ENCODE data around the gene CELF3. TPM values are rescaled to one million over a fixed set of nuclear protein-coding genes. Genes with fewer than 3 reads are reported as not detected.

Gene CELF3
- total RNA-seq, 4 donors from 2014 or later, result 1.2 TPM; not detected in 3

DNA sequence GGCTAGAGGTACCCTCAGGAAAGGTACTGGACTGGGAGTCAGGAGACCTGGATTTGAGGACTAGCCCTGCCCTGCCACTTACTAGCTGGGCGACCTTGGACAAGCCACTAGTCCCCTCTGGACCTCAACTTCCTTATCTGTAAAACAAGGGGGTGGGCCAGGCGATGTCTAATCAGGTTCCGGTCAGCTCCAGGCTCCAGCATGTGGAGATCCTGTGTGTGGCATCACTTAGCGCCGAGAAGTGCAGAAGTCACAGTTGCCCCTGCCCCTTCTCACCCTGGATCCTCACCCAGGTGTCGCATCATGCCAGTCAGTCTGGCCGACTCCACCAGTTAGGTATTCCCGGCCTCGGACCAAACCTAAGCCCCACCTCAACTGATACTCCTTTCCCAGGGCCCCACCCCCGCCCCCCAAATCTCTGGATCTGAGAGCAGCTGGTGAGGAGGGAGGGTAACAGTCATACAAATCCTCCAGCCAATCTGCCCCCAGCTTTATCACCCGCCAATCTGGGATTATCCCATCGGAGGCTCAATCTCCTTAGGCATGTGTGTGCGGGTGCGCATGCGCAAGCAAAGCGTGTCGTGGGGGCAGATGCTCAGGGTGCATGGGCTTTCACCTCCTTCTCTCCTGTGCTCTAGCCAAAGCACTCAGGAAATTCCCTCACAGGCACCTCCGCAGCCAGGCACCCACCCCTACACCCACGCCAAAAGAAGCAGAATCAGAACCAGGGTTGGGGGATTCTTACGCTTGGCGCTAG is 5.4 kb downstream of the CELF3 start:
- H3K9me3 ChIP-seq, result no peaks in the 10 kb centered on the region
- TF ChIP-seq, protein P1, sequence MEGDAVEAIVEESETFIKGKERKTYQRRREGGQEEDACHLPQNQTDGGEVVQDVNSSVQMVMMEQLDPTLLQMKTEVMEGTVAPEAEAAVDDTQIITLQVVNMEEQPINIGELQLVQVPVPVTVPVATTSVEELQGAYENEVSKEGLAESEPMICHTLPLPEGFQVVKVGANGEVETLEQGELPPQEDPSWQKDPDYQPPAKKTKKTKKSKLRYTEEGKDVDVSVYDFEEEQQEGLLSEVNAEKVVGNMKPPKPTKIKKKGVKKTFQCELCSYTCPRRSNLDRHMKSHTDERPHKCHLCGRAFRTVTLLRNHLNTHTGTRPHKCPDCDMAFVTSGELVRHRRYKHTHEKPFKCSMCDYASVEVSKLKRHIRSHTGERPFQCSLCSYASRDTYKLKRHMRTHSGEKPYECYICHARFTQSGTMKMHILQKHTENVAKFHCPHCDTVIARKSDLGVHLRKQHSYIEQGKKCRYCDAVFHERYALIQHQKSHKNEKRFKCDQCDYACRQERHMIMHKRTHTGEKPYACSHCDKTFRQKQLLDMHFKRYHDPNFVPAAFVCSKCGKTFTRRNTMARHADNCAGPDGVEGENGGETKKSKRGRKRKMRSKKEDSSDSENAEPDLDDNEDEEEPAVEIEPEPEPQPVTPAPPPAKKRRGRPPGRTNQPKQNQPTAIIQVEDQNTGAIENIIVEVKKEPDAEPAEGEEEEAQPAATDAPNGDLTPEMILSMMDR (IDR thresholded peaks at IDR 0.05), result no peak
- TF ChIP-seq POLR2A (IDR thresholded peaks at IDR 0.05), result no peak

DNA sequence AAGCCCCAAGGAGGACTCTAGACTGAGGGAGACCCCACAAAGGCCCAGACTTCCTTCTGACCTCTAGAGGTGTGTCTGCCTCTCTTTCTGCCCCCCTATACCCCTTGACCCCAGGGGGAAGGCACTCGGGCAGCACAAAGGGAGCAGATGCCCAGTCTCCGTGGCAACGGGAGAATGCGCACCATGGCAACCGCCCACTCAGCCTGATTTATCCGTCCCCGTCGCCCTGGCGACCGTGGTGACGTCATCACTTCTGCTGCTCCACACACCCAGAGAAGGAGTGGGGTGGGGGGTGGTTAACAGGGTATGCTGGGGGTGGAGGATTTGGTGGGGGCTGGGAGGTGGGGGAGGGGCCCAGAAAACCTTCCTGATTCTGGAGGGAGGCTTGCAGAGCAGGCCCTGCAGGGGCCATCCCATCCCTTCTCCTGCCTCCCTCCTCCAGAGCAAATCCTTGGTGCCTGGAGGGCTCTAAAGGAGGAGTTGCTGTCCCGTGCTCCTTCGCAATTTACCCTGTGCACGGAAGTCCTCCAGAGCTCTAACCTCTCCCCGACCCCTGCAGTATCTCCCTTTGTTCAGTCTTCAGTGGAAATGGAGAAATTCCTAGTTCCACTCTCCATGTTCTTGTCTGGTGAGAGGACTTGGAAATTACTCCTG is 6.3 kb downstream of the CELF3 start:
- H3K4me3 ChIP-seq, result no peak overlapping the region
- TF ChIP-seq, protein P1 (IDR thresholded peaks at IDR 0.05), result no peak
- TF ChIP-seq POLR2A (IDR thresholded peaks at IDR 0.05), result no peak

More for the DNA sequence above, 5.4 kb downstream of the CELF3 start:
- H3K27ac ChIP-seq, result no peak overlapping the region
- H3K4me1 ChIP-seq, result no peaks in the 10 kb centered on the region
- H3K4me3 ChIP-seq, result no peak overlapping the region
- no peak for DNase-seq
- H3K27me3 ChIP-seq, result no peaks in the 10 kb centered on the region
- H3K36me3 ChIP-seq, result no peaks in the 10 kb centered on the region
- intact Hi-C loops (cut with DNase I; ENCODE audit: low total_unique reads), result no loop called here

DNA sequence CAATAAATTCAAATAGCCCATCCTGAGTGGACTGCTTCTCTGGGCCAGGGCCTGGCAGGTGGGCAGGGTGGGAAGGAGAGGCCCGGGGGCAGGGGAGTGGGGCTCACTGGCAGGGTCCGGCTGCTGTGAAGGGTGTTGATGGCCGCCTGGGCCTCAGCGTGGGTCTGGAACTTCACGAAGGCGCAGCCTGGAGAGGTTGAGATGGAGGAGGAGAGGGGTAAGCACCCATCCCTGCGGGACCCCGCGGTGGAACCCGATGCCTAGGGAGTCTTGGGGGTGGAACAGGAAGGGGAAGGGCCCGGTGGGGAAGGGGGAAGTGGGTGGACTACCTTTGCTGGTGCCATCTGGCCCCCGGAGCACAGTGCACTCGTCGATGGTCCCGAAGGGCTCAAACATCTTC is 7.7 kb downstream of the CELF3 start:
- H3K27me3 ChIP-seq, result no peaks in the 10 kb centered on the region
- no peak overlapping the region for H3K4me3 ChIP-seq
- intact Hi-C loops (cut with DNase I; ENCODE audit: low total_unique reads), result no loop called here
- no peaks in the 10 kb centered on the region for H3K4me1 ChIP-seq
- H3K9me3 ChIP-seq, result no peaks in the 10 kb centered on the region
- no peak for DNase-seq
- no peaks in the 10 kb centered on the region for H3K36me3 ChIP-seq
- no peak overlapping the region for H3K27ac ChIP-seq
- TF ChIP-seq, protein P1 (IDR thresholded peaks at IDR 0.05), result no peak
- TF ChIP-seq POLR2A (IDR thresholded peaks at IDR 0.05), result no peak

More for the DNA sequence above, 6.3 kb downstream of the CELF3 start:
- Histone ChIP-seq H3K4me1 (no peaks in the 10 kb centered on the region), H3K27ac (no peak overlapping the region), H3K27me3 (no peaks in the 10 kb centered on the region), H3K36me3 (no peaks in the 10 kb centered on the region), H3K9me3 (no peaks in the 10 kb centered on the region)
- intact Hi-C loops (cut with DNase I; ENCODE audit: low total_unique reads), result no loop called here
- DNase-seq, result no peak

DNA sequence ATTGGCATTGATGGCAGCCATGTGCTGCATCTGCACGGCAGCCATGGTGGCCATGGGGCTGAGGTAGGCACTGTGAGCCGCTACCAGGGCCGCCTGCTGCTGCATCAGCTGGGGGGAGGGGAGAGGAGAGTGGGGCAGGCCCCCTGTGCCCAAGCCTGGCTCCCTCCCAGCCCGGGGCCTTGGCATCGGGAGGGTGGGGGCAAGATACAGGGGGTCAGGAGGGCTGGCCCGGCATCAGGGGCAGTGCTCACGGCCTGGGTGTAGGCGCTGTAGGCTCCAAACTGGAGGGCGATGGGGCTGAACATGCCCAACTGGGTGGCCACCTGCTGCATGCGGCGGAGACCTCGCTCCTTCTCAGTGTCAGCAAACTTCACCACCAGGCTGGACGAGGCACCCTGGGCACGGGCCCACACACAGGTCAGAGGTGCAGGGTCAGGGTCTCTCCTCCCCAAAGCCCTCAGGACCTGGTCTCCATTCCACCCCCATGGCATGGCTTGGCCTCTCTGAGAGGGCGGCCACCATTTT is 9.0 kb downstream of the CELF3 start:
- Histone ChIP-seq H3K9me3 (no peaks in the 10 kb centered on the region), H3K4me1 (no peaks in the 10 kb centered on the region), H3K27me3 (no peaks in the 10 kb centered on the region), H3K4me3 (no peak overlapping the region), H3K27ac (no peak overlapping the region), H3K36me3 (no peaks in the 10 kb centered on the region)
- TF ChIP-seq, protein P1 (IDR thresholded peaks at IDR 0.05), result no peak
- TF ChIP-seq POLR2A (IDR thresholded peaks at IDR 0.05), result no peak
- intact Hi-C loops (cut with DNase I; ENCODE audit: low total_unique reads), result no loop called here
- DNase-seq, result no peak
